OCI-LY3 (cell line): ENCODE data around the gene PARP1.

Experiments
- H2AFZ ChIP-seq: fragments of 200-600, 300-600 bp; shearing (Covaris generic); 2 replicates; pipeline ENCODE4 v1.6.0; 2014; ENCODE audit warnings: antibody characterized with exemption, low read depth, low read length
- H3K27ac ChIP-seq: fragments of 200-600, 300-600 bp; sonication (generic); 2 replicates; pipeline ENCODE4 v1.5.1; 2014; ENCODE audit warnings: mild to moderate bottlenecking, low read length, moderate library complexity, mixed read lengths
- H3K27me3 ChIP-seq: fragments of 200-600, 300-600 bp; sonication (generic); 2 replicates; pipeline ENCODE4 v1.6.1; 2014; ENCODE audit warnings: low read depth, low read length, mixed read lengths
- H3K36me3 ChIP-seq: fragments of 200-600, 300-600 bp; sonication (generic); replicated peaks from 2 replicates; pipeline ENCODE3; 2014; ENCODE audit warnings: low read depth, low read length, mixed read lengths
- H3K4me1 ChIP-seq: fragments of 300-600, 200-600 bp; sonication (generic); 2 replicates; pipeline ENCODE4 v1.6.1; 2014; ENCODE audit warnings: low read length, mixed read lengths
- H3K4me2 ChIP-seq: fragments of 200-600, 300-600 bp; sonication (generic); 2 replicates; pipeline ENCODE4 v1.6.1; 2014; ENCODE audit warnings: low read length, mixed read lengths
- H3K4me3 ChIP-seq: fragments of 300-600, 200-600 bp; sonication (generic); 2 replicates; pipeline ENCODE4 v1.5.1; 2014; ENCODE audit warnings: antibody characterized with exemption, mild to moderate bottlenecking, low read length, moderate library complexity
- H3K79me2 ChIP-seq: fragments of 300-600, 200-600 bp; shearing (Covaris generic); 2 replicates; pipeline ENCODE4 v1.6.1; 2014; ENCODE audit warnings: mild to moderate bottlenecking, low read length, mixed read lengths
- H3K9ac ChIP-seq: fragments of 300-600, 200-600 bp; shearing (Covaris generic); 2 replicates; pipeline ENCODE4 v1.6.0; 2014; ENCODE audit warnings: mild to moderate bottlenecking, low read length, moderate library complexity
- H3K9me3 ChIP-seq: fragments of 200-600, 300-600 bp; shearing (Covaris generic); 2 replicates; pipeline ENCODE4 v1.6.1; 2014; ENCODE audit warnings: low read length, mixed read lengths; ENCODE audit not compliant: insufficient read depth
- H4K20me1 ChIP-seq: fragments of 200-600, 300-600 bp; sonication (generic); 2 replicates; pipeline ENCODE4 v1.6.1; 2016; ENCODE audit warnings: low read length, mixed read lengths; ENCODE audit not compliant: insufficient read depth
- EZH2phosphoT487 ChIP-seq: fragments of 200-600 bp; shearing (Covaris generic); IDR thresholded peaks from 2 replicates; pipeline ENCODE4 v1.6.1; 2018; ENCODE audit warnings: antibody characterized with exemption, mixed run types, low read depth
- TF ChIP-seq, protein P1 (sequence below): fragments of 200-600, 300-600 bp; sonication (generic); IDR thresholded peaks from 2 replicates; pipeline ENCODE4 v1.5.1; 2014; ENCODE audit warnings: antibody characterized with exemption, low read length, low read depth

Gene PARP1

GRCh38 chr1:226311376-226311775 is 96.5 kb downstream of the PARP1 start:
- H3K9ac ChIP-seq: no peak overlapping the region
- H3K27me3 ChIP-seq: peaks cover 13% of the 10 kb centered on the region
- TF ChIP-seq EZH2phosphoT487: no peak
- TF ChIP-seq, protein P1, sequence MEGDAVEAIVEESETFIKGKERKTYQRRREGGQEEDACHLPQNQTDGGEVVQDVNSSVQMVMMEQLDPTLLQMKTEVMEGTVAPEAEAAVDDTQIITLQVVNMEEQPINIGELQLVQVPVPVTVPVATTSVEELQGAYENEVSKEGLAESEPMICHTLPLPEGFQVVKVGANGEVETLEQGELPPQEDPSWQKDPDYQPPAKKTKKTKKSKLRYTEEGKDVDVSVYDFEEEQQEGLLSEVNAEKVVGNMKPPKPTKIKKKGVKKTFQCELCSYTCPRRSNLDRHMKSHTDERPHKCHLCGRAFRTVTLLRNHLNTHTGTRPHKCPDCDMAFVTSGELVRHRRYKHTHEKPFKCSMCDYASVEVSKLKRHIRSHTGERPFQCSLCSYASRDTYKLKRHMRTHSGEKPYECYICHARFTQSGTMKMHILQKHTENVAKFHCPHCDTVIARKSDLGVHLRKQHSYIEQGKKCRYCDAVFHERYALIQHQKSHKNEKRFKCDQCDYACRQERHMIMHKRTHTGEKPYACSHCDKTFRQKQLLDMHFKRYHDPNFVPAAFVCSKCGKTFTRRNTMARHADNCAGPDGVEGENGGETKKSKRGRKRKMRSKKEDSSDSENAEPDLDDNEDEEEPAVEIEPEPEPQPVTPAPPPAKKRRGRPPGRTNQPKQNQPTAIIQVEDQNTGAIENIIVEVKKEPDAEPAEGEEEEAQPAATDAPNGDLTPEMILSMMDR: no peak
- no peak overlapping the region for H2AFZ ChIP-seq
- no peaks in the 10 kb centered on the region for H3K36me3 ChIP-seq
- peaks cover 16% of the 10 kb centered on the region for H3K4me1 ChIP-seq
- H3K9me3 ChIP-seq: no peaks in the 10 kb centered on the region
- H3K4me2 ChIP-seq: no peak overlapping the region
- no peaks in the 10 kb centered on the region for H4K20me1 ChIP-seq
- H3K27ac ChIP-seq: no peak overlapping the region
- H3K79me2 ChIP-seq: peaks cover 26% of the 10 kb centered on the region
- H3K4me3 ChIP-seq: no peak overlapping the region
